SW 1271 (cell line): ENCODE measurements around the gene GSN.

ENCODE experiments used
- DNase-seq, 2 experiments: peaks; one replicate each; lab custom pipeline; 2025; lab: John Stamatoyannopoulos, UW

The GSN gene

GRCh38 chr9:121273064-121273775 is 5.3 kb downstream of the GSN start:
- DNase-seq = no peak

- DNase-seq = no peak
Measured at GRCh38 chr9:121274851-121275250, 6.9 kb downstream of the GSN start.

- no peak for DNase-seq
Measured at GRCh38 chr9:121275781-121276658, 8.1 kb downstream of the GSN start.

GRCh38 chr9:121277026-121277425 is 9.1 kb downstream of the GSN start:
- DNase-seq = no peak

- no peak for DNase-seq
Measured at GRCh38 chr9:121277518-121278295, 9.7 kb downstream of the GSN start.

GRCh38 chr9:121278477-121279261 is 10.7 kb downstream of the GSN start:
- DNase-seq = peak; percentile 73 to 90

GRCh38 chr9:121279776-121280388 is 11.9 kb downstream of the GSN start:
- no peak for DNase-seq

GRCh38 chr9:121280715-121281613 is 13.0 kb downstream of the GSN start:
- DNase-seq = no peak

GRCh38 chr9:121281614-121282276 is 13.8 kb downstream of the GSN start:
- DNase-seq = peak; percentile 56 to 87

- peak in 1 of 2 experiments; percentile 65 for DNase-seq
Measured at GRCh38 chr9:121282277-121283079, 14.5 kb downstream of the GSN start.

- DNase-seq = no peak
Measured at GRCh38 chr9:121283080-121283398, 15.1 kb downstream of the GSN start.

GRCh38 chr9:121283856-121284732 is 16.1 kb downstream of the GSN start:
- DNase-seq = no peak

- DNase-seq = no peak
Measured at GRCh38 chr9:121284733-121285451, 16.9 kb downstream of the GSN start.

GRCh38 chr9:121285835-121286687 is 18.1 kb downstream of the GSN start:
- DNase-seq = peak in 1 of 2 experiments; percentile 44

- DNase-seq = no peak
Measured at GRCh38 chr9:121286688-121286972, 18.7 kb downstream of the GSN start.

GRCh38 chr9:121286973-121287741 is 19.2 kb downstream of the GSN start:
- peak; percentile 87 to 97 for DNase-seq
